Stimulated activated CD4-positive, alpha-beta T cell treated with anti-CD3 and anti-CD28 coated beads, Interleukin-1b, Interleukin-23, amount 100 ng/mL, for 4 hours (primary cell): ENCODE measurements around the gene GRAMD1A.
A peak's percentile ranks its signal among the peaks of the same experiment; 100 is the strongest.
"Not testable (repeated sequence)": the region's sequence is repeated elsewhere in the genome, so short reads cannot be mapped to it uniquely, and the experiment has no call there.

Experiments
- DNase-seq, 2 donors: peaks; one replicate each; pipeline ENCODE4 v3.0.0-alpha.2; 2020; ENCODE audit warnings: low read depth in 2 of 2

Gene GRAMD1A

DNA sequence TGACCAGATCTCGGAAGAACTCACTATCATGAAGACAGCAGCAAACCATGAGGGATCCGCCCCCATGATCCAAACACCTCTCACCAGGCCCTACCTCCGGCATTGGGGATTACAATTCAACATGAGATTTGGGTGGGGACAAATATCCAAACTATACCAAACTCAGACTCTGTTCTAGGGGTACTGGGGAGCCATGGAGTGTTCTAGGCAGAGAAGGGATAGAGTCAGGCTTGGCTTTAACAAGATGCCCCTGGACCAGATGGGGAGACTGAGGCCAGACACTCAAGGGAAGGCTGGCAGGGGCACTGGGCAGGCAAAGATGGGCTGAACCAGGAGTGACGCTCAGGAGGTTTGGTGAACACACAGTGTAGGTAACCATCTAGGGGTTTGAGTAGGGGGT, 18.3 kb downstream of the GRAMD1A start:
- no peak for DNase-seq

DNA sequence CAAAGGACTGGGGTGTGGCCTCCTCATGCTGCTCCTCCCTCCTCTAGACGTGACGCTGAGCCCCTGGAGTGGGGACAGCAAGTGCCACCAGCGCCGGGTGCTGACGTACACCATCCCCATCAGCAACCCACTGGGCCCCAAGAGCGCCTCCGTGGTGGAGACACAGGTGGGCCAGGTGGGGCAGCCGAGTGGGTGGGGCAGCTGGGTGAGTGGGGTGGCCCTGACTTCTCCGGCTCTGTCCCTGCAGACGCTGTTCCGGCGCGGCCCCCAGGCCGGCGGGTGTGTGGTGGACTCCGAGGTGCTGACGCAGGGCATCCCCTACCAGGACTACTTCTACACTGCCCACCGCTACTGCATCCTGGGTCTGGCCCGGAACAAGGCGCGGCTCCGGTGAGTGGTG, 19.0 kb downstream of the GRAMD1A start:
- DNase-seq, result no peak

DNA sequence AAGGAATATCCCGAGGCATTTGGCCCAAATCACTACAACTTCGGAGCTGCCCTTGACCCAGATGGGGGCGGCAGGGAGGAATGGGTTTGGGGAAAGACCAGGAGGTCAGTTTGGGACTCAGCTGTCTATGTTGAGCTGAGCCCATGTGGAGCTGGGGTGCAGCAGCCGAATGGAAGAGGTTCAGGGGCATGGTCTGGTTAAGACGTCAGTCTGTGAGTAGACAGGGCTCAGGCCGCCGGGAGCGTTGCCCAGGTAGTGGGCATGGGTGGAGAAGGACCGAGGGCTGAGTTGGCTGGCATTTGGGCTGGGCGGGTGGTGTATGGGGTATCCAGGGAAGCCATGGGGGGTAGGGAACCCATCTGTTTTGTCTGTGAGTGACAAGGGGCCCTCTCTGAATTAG, 20.9 kb downstream of the GRAMD1A start:
- no peak for DNase-seq

DNA sequence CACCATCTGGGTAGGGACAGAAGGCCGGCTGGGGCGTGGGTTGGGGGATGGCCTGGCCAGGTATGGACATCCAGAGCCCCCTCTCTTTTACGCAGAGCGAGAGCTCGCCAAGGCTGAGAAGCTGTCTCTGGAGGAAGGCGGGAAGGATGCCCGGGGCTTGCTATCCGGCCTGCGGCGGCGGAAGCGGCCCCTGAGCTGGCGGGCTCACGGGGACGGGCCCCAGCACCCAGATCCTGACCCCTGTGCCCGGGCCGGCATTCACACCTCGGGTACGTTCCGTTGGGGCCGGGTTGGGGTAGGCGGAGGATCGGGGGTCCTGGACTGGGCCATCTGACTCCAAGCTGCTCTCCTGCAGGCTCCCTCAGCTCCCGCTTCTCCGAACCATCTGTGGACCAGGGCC, 21.5 kb downstream of the GRAMD1A start:
- no peak for DNase-seq

DNA sequence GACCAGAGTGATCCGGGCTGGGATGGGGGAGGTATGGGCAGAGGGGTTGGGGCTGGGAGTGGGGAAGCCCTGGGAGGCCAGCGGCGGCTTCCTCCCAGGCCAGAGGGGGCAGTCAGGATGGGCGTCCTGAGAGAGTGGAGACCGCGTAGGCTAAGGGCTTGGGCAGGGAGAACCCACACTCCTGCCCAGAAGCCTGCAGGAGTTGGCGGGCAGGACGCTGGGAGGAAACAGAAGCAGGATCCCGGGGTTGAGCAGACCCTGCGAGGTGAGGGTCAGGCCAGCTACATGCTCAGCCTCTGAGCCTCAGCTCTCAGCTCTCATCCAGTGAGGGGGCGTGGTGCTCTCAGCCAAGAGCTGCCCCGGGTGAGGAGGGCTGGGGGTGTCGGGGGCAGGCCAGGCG, 22.3 kb downstream of the GRAMD1A start:
- DNase-seq, result no peak

DNA sequence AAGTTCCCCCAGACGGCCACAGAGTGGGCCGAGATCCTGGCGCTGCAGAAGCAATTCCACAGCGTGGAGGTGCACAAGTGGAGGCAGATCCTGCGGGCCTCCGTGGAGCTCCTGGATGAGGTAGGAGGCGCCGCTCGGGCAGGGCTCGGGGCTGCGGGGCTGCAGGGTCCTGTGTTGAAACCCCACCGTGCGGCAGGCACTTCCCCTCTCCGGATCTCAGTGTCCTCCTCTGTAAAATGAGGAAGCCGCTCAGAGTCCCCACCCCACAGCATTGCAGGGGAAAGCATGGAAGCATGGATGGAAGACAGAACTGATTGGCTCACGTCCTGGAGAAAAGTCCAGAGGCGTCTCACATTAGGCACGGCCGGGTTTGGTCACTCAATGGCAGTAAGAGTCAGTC, 23.3 kb downstream of the GRAMD1A start:
- DNase-seq, result no peak

DNA sequence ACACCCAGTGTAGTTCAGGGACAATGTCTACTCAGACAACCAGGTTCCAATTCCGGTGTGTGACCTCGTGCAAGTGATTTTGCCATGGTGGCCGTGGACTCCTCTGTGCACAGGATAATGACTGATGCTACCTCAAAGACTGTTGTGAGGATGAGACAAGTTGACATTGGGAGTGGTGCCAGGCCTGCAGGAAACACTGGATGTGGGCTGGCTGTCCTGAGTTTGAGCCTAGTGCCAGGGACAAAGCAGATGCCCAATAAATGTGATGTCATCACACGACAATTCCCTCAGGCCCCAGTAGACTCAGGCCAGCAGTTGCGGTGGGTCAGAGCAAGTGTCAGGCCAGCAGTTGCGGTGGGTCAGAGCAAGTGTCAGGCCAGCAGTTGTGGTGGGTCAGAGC, 24.0 kb downstream of the GRAMD1A start:
- DNase-seq, result no peak

DNA sequence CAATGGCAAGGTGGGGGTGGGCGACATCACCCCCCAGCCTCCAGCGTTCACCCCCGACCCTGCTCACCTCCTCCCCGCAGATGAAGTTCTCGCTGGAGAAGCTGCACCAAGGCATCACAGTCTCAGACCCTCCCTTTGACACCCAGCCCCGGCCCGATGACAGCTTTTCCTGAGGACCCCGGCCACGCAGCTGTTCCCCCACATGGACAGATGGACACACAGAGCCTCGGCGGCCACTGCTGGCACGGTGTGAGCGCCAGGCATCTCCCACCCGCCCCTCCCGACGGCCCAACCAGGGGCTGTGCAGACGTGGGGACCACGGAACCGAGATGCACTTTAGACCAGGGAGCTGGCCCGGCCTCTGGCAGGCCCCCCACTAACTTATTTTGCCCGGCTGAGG, 25.8 kb downstream of the GRAMD1A start:
- no peak for DNase-seq

DNA sequence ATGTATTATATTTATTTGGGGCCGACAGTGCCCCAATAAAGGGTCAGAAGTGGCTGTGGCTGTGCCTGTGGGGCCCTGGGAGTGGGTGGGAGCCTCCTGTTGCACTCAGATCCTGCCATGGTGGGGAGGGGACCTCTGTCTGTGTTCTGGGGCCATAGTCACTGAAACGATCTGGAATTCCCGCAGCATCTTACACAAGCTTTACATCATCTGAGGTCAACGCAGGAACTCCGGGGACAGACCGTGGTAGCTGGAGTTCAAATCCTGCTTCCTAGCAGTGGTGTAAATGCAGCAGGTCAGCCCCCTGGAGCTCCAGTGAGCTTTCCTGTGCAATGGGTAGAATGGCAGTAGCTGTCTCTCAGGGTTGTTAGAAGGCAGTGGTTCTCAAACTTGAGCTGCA, 26.3 kb downstream of the GRAMD1A start:
- DNase-seq, result no peak

DNA sequence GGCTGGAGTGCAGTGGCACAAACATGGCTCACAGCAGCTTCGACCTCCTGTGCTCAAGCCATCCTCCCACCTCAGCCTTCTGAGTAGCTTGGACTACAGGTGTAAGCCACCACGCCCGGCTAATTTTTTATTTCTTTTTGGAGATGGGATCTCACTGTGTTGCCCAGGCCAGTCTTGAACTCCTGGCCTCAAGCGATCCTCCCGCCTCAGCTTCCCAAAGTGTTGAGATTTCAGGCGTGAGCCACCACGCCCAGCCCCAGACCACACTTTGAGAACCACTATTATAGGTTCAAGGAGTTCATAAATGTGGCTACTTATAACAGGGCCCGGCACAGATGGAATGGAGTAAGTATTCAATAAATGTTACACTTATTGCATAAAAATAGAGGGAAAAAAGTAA, 26.9 kb downstream of the GRAMD1A start:
- no peak for DNase-seq

DNA sequence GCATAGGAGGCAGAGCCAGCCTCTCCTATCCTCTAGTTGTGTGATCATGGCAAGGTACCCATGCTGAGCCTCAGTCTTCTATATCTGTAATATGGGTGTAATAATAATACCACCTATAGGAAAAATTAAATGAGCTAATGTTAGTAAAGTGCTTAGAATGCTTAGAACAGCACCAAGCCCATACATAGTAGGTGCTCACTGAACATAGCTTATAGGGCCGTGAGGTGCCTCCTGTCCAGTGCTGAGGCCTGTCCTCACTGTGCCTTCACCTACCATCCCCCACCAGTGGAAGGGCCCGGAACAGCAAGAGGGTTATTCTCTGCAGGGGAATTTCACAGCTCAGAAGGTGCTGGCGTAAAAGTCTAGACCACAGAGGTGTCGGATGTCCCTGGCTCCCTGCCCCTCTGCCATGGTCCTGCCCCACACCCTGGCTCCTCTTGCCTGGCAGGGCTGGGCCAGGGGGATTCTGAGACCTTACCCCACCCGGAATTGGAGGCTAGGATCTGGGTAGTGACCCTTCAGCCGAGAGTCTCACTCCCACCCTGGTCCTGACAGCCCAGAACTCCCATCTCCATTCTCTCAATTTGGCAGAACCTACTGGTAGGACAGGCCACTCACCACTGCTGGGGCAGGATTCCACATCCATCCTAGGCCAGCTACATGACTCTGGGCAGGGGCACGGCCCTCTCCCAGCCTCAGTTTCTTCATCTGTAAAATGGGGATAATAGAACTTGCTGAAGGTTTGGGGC, 27.9 kb downstream of the GRAMD1A start:
- DNase-seq, result no peak

DNA sequence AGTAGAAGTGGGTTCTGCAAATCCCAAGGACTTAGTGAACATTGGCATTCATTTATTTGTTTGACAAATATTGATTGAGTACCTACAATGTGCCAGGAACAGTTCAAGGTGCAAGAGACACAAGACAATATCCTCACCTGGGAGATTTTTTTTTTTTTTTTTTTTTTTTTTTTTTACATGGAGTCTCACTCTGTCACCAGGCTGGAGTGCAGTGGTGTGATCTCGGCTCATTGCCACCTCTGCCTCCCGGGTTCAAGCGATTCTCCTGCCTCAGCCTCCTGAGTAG, 28.4 kb downstream of the GRAMD1A start:
- DNase-seq, result not testable (repeated sequence)

DNA sequence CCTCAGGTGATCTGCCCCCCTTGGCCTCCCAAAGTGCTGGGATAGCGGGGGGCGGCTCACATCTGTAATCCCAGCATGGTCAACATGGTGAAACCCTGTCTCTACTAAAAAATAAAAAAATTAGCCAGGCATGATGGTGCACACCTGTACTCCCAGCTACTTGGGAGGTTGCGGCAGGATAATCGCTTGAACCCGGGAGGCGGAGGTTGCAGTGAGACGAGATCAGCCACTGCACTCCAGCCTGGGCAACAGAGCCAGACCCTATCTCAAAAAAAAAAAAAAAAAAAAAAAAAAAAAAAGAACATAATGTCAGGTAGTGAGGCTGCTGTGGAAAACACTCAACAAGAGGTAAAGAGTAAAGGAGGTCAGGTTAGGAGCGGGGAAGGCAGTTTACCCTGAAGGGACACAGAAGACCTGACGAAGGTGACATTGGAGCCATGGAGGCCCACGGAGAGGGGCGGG, 29.2 kb downstream of the GRAMD1A start:
- DNase-seq, result not testable (repeated sequence)

DNA sequence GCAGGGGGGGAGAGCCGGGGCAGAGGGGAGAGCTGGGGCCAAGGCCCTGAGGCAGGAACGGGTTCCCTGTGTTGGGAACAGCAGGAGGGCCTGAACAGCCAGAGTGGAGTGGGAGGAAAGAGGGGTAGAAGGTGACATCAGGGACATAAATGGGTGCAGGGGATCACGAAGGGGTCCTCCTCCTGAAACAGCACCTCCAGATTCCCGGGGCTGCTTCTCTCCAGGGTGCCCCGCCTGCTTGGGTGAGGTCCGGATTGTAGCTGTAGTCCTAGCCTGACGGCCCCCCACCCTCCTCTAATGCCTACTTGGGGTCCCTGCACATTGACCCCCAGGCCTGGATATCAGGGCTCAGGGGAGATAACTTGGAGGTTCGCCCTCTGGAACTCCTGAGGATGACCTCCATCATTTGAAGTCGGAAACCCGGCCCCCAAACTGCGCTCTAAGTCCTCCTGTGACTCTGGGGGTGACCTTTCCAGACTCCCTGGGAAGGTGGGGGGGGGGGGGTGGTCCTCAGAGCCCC, 29.7 kb downstream of the GRAMD1A start:
- no peak for DNase-seq

DNA sequence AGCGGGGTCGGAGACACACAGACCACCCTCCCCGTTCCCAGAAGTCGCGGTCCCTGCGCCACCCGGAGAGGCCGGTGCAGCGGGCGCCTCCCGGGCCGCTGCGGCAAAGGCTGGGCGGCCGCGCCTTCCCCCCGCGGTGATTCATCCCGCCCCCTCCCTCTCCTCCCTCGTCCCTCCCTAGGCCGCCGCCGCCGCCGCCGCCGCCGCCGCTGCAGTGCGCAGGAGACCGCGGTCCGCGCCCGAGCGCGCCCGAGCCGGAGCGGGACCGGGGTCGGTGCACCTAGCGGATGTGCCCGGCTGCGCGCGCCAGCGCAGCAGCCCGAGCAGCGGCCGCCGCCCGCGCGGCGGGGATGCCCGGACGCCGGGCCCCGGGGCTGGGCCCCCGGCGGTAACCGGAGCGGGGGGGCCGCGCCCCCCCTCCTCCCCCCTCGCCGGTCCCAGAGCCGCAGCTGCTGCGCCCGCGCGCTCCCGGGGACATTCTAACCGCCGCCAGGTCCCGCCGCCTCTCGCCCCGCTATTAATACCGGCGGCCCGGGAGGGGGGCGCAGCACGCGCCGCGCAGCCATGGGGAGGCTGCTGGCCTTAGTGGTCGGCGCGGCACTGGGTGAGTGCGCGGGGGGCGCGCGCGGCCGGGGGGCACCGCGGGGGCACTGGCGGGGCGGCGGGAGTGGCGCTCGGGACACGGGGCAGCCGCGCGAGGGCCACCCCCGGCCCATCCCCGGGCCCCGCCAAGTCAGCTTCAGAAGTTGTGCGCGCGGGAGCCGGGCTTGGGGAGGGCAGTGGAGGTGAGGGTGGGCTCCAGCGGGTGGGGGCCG, 30.3 kb downstream of the GRAMD1A start, which contains the start of gene SCN1B:
Gene SCN1B, plus strand, starts transcription at position 214 of the 815 bp plus-strand sequence. Its CDS starts 351 bp downstream, at position 565.
- peak; percentile 60 to 71 for DNase-seq

DNA sequence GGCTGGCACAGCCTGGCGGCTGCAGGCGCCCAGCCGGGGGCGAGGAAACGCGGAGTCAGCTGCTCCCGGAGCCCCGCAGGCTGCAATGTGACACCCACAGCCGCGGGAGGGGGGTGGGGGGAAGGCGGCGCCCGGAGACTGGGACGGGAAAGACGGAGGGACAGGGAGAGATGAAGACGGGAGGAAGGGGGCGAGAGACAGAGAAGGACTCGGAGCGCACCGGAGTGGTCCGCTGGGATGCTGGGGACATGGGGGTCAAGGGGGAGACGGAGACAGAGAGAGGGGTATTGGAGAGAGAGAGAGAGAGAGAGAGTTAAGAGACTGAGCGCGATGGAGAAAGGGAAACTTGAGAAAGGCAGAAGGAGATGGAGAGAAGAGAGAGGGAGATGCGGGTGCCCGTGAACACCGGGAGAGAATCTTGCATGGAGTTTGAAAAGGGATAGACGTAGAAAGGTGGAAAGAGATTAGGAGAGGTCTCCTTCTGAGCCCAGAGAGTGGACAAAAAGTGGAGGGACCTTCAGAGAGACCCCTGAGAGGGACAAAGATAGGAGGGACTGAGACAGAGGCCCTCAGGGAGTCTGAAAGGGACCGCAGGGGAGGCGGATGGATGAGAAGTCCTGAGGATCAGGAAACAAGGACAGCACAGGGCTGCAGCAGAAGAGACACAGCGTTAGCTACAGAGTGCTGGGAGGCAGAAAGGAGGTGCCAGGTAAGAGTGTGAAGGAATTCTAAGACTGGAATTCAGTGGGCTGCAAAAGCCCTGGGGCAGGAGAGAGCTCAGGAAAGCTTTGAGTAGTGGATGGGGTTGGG, 31.2 kb downstream of the GRAMD1A start:
- no peak for DNase-seq

DNA sequence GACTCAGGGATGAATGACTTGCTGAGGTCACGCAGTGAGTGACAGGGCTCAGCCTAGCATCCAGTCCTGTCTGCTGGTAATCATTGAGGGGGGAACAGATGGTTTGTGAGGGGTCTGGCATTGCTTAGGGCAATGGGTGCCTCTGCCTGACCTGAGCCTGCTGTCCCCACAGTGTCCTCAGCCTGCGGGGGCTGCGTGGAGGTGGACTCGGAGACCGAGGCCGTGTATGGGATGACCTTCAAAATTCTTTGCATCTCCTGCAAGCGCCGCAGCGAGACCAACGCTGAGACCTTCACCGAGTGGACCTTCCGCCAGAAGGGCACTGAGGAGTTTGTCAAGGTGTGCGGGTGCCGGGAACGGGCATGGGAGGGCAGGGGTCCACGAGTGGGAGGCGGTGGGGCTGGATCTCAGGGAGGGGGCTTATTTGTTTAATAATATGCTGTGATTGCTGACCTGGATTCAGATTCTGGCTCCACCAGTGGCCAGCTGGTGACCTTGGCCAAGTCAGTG, 32.3 kb downstream of the GRAMD1A start:
- no peak for DNase-seq

DNA sequence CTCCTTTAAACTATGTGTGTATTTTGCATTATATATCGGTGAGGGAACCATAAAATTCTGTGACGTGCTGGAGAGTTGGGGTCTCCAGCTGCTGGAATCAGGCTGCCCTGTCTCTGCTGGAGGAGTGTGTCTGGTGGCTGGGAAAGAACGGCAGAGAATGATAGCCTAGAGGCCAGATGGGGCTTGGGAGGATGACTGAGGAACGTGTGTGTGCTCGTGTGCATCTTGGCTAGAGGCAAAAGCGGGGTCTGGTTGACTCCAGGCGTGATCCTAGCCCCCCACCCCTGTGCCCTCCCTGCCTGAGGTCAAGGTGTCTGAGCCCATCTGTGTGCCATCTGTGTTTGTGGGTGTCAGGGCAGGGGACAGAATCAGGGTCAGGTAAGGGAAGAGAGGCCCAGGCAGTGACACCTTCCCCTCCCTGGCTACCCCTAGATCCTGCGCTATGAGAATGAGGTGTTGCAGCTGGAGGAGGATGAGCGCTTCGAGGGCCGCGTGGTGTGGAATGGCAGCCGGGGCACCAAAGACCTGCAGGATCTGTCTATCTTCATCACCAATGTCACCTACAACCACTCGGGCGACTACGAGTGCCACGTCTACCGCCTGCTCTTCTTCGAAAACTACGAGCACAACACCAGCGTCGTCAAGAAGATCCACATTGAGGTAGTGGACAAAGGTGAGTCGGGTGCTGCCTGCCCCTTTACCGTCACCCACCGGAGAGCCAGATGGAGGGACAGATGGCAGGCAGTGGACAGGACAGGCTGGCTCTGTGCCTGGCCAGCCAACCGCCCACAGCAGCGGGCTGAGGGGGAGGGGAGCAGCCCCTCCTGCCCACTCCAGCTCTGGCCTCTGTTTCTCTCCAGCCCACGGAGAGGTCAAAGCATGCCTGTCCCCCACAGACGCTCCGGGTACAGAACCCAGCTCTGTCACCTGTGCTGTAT, 33.2 kb downstream of the GRAMD1A start:
- DNase-seq, result no peak

DNA sequence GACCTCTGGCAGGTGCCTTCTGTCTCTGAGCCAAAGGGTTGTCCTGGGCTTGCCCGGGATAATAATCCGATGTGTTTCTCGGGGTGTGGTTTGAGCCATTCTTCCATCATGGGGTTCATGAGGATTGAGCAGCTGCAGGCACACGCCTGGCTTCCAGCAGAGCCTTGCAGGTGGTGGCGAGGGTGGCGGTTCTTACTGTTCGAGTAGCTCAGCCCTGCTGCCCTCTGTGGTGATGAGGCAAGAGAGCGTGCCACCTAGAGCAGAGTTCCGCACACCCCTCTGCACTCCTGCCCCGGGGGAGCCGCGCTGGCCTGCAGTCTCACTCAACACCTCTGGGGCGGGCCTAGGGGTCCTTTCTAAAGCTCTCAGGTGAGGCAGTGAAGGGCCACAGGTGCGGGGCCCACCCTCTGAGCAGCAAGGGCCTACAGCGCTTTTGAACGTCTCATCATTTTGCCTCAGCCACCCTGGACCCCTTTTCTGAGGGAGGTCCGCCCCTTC, 33.9 kb downstream of the GRAMD1A start:
- no peak for DNase-seq

DNA sequence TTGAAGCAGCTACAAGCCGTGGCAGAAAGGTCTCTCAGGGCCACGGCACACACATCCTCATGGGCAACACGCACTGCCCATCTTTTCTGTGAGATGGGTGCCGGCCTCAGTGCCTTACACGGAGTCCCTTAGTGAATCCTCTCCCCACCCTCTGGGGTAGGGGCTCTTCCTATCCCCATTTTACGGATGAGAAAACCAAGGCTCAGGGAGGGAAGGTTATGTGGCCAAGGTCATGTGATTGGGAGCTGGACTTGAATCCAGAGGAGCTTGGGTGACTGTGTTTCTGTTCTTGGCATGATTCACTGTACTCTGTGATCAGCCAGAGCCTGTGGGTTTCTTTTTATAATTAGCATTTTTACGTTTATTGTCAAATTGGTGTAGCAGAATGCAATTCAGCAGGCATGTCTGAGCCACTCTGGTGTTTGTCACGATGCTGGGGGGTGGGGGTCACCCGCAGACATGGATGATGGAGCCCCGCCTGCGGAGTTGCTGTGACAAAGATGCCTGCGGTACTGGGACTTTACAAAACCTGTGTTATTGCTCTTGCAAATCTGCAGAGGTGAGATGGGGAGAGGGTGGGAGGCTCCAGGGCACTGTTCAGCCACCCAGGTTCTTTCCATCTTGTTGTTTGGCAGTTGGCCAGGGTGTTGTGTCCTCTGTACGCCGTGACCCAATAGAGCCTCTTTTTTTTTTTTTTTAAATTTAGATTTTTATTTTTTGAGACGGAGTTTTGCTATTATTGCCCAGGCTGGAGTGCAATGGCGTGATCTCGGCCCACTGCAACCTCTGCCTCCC, 34.7 kb downstream of the GRAMD1A start:
- DNase-seq, result no peak
